Left lobe of liver (tissue), 2 donors: ENCODE measurements around the gene KCNG2. TPM values are rescaled to one million over a fixed set of nuclear protein-coding genes. Genes with fewer than 3 reads are reported as not detected.

ENCODE experiments used
- ATAC-seq: fragments of 200-7000 bp; cut with Tn5 transposase; one replicate; pipeline ENCODE4 v1.9.1; 2020; ENCODE audit warnings: mild to moderate bottlenecking, moderate library complexity
- DNase-seq: peaks from one replicate; pipeline ENCODE4 v3.0.0-alpha.2; 2020; ENCODE audit warnings: low spot score
- total RNA-seq: library from RNA; stranded (reverse); gene quantifications from one replicate; pipeline ENCODE4 v1.2.1, GENCODE V29; 2021
- donor health status: DM: no; HTN: no; CAD: no; lungs with moderate emphysema.
- donor health status: DM: no; HTN: yes; CAD: no.

Gene KCNG2
- total RNA-seq, 1 donor from 2014 or later, result not detected

DNA sequence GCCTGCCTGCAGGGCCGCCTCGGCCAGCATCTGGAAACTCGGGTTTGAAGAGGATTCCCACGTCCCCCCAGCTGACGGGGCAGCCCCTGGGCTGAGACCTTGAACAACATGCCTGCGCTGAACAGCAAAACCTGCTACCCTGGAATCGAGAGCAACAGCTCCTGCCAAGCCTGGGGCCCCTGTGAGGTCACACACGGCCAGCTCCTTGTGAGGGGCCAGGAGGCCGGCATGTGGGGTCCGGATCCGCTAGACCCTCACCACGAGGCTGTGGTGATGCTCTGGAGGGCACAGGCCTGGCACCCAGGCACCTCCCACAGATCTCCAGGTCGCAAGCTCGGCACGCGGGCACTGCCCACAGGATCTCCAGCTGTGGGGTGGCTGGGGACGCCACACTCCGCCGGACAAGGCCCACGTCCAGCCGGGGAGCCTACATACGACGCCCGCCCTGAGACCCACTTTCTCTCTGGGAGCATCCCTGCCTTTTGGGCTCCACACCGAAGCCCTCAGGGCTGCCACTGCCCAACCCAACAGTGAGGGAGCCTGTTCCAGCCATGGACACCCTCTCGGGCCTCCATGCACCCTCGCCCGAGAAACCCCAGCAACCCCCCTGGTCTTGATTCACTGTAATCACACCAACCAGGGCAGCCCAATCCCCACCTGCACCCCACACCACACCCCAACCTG, 119.6 kb downstream of the KCNG2 start:
- peak; percentile 42 for DNase-seq
- no peak for ATAC-seq

DNA sequence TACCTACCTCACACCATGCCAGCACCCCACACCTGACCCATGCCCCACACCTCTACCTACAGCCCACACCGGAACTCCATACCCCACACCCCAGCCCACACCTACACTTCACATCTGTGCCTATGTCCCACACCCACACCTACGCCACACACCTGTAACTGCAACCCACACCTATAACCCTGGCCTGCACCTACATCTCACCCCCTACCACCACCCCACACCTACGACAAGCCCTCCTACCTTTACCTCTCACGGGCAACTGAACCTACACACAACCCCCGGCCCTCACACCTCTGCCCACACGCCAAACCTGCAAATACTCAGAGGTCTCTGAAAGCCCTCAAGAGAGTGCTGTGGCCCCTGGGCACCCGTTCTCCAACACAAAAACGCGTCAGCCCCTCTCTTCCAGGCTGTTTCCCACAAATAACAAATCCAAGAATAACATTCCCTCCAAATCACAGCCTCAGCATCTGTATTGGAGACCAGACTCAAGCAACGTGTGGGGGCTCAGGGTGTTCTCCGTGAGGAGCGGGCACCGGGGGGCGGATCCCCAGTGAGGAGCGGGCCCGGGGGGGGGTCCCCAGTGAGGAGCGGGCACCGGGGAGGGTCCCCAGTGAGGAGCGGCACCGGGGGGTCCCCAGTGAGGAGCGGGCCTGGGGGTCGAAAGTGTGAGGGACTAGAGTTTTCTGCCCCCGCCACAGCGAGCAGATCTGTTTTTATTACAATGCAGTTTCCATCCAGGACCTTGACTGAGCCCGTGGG, 120.3 kb downstream of the KCNG2 start:
- ATAC-seq, result no peak
- peak; percentile 32 for DNase-seq

DNA sequence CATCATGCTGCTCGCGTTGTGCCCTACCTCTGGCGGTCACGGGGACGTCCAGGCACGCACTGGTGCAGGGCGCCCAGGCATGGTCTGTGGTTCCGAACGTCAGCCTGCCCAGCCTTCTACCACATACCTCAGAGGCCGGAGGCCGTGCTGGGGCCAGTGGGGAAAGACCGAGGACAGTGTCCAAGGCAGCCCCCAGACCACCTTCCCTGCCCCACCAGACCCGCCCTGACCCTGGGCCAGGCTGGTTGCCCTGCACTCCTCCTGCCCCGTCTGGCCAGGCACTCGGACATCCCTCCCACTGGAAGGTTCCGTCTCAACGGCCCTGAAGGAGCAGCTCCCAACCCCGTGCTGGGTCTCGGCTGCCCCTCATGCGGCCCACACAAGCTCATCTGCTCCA, 120.9 kb downstream of the KCNG2 start:
- ATAC-seq (peak; percentile 8), DNase-seq (peak; percentile 43)

DNA sequence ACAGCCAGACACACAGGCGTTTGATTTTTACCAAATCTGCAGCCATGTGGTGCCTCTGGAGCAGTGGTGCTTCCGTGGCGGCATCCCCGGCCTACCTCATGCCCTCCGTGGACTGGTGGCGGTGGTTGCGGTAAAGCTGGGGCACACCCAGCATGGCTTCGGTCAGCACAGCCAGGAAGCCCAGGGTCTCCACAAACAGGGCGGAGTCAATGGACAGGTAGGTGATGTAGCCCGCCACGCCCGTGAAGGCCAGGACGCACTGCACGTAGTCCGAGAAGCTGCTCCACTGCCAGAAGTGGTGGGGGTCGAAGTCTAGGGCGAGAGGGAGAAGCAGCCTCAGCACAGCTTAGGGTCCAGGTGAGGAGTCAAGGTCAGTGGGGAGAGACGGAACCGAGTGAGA, 121.4 kb downstream of the KCNG2 start:
- DNase-seq (no peak), ATAC-seq (peak; percentile 5)

DNA sequence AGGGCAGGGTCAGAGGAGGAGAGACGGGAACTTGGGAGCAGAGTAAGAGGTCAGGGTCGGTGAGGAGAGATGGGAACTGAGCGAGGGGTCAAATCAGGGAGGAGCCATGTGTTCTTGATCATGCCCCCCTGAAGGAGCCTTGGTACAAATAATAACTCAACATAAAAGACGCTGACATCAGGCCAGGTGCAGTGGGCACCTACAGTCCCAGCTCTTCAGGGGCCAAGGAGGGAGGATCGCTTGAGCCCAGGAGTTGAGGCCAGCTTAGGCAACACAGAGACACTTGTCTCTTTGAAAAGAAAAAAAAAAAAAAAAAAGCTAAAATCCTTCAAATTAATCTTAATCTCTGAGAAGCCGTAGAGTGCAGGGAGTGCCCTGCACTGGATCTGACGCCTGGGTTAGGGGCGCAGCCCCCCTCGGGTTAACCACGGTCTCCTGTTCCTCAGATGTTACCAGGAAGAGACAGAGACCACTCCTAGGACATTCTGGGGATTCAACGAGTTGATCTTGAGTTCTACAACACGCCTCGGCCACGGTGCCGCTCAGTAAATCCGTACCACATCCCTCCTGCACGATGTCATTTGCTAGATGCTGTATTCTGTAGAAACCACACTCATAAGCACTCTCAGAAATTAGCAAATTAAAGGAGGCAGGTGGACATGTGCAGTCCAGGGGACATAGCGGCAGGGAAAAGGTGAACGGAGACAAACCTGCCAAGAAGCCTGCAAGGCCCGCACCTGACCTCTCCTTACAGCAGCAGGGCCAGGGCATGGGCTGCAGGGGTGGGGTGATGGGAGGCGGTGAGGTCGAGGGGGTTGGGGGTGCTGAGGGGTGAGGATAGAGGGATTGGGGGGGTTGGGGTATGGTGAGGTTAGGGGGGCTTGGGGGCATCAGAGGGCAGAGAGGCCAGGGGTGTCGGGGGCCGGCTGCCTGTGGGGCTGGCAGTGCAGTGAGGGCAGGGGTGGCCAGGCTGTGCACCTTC, 124.5 kb downstream of the KCNG2 start:
- peak; percentile 35 for DNase-seq

DNA sequence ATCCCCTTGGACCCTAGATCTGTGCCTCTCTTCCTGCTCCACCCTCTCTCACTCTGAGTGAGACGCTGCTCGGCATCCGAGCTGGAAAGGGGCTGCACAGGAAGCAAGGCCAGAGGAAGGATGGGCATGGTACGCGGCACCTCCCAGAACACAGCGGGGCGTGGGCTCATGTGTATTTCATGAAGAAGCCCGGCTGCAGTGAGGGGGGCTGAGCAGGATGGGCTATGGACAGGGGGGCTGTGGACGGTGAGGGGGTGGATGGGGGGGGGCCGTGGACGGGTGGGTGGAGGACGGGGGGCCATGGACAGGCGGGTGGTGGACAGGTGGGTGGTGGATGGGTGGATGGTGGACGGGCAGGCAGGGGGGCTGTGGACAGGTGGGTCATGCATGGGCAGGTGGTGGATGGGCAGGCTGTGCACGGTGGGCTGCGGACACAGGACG, 125.3 kb downstream of the KCNG2 start:
- DNase-seq, result peak; percentile 42
- peak; percentile 6 for ATAC-seq

More for the DNA sequence above, 124.5 kb downstream of the KCNG2 start:
- ATAC-seq, result no peak

DNA sequence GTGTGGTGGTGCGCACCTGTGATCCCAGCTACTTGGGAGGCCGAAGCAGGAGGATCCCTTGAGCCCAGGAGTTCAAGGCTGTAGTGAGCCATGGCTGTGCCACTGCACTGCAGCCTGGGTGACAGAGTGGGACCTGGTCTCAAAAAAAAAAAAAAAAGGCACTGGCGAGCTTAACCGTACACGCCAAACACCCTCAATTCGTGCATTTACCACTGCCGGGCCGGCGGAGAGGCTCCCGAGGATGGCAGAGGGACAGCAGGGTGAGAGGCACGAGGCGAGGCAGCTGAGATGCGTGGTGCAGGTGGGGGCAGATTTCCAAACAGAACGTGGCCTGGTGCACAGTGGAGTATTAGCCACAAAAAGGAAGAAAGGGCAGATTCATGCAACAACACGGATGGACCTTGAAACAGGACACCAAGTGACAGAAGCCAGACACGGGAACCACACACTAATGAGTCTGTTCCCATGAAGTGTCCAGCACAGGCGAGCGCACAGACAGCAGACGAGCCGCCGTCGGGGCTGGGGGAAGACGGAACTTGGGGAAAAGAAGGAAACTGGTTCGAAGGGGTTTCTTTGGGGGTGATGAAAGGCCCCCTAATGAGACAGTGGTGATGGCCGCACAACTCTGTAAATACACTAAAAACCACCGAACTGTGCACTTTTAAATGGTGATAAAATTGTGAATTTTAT, 126.3 kb downstream of the KCNG2 start:
- ATAC-seq (no peak), DNase-seq (peak; percentile 37)

DNA sequence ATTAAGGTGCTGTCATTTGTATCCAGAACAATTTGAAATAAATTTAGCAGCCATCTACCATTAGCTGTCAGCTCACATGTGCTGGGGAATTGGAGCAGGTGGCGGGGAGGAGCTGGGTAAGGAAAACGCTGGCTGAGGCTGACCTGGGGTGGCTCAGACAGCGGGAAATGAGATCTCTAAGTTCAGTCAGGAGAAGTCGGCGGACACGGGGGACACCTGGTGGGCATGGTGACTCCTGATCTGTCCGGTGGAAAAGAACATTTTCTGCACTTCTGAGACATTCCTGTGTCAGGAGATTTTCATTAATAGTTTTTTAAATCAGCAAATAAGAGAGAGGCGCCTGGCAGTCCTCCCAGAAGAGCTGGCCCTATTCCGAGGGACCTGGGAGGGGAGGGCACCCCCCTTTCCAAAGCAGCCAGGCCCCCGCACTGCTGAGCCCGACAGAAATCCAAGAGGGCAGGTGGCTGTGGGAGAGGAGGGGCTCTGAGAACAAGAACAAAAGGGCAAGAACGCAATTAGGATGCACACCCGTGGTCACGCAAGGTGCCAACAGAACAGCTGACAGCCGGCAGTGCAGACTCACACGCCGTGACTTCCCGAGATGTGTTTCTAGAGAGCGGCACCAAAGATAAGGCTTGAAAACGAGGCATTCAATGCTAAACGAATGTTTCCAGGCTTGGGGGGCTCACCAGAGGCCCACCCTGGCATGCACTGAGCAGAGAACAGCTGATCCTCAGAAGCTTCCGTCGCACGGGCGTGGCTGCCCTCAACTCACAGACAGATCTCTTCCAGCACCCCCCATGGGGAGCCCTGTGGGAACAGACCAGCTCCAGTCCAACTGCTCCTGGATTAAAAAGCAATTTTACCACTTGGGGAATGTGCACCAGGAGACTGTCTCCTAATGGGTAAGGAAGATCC, 127.3 kb downstream of the KCNG2 start:
- ATAC-seq (peak; percentile 43), DNase-seq (peak; percentile 45)

DNA sequence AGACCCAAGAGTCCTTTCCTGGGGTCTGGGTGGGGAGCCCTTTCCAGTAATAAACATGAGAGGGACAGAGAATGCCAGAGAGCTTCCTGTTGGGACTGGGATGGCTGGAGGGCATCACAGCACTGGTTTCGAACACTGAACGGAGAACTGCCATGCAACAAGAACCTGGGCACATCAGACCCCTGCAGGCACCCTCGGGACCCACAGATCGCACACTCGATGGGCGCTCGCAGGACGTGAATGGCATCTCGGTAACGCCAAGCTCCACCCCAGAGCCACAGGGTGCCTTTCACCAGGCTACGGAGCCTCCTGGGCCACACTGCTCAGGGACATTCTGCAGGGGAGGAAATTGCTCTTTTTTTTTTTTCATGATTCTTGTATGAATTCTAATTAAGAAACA, 128.6 kb downstream of the KCNG2 start:
- DNase-seq (peak; percentile 30), ATAC-seq (no peak)

DNA sequence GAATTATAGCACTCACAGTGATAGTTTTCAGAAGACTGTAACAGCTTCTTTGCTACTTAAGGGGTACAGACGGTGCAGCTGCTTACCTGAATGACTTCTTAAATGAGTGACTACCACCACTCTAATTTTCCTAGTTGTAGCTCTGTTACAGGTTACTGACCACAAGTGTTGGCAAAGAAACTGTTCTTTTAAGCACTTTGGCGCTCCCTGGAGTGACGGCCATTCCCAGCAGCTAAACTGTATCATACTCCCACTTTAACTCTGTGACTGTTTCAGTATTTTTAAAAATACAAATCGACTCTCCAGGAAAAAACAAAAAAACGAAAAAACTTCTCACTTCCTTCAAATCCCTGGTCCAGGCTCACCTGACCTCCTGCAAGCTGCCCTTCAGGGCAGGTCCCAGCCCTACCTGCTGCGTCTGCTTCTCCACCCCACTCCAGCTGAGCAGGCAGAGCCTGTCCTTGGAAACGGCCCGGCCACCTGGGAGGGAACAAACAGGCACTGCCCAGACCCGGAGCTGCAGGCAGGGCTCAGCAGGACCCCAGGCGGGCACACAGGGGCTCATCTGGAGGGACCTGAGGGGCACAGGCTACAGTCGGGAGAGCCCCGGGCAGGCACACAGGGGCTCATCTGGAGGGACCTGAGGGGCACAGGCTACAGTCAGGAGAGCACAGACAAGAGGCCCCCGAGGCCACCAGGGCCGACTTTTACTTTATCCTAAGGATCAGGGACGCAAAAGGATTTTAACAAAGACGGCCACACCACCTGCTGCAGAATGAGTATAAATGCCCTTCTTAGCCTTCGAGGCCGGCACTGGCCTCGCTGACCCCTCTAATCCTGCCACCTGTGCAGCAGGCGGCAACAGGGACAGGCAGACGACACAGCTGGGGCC, 129.2 kb downstream of the KCNG2 start:
- peak; percentile 38 for DNase-seq
- peak; percentile 21 for ATAC-seq

DNA sequence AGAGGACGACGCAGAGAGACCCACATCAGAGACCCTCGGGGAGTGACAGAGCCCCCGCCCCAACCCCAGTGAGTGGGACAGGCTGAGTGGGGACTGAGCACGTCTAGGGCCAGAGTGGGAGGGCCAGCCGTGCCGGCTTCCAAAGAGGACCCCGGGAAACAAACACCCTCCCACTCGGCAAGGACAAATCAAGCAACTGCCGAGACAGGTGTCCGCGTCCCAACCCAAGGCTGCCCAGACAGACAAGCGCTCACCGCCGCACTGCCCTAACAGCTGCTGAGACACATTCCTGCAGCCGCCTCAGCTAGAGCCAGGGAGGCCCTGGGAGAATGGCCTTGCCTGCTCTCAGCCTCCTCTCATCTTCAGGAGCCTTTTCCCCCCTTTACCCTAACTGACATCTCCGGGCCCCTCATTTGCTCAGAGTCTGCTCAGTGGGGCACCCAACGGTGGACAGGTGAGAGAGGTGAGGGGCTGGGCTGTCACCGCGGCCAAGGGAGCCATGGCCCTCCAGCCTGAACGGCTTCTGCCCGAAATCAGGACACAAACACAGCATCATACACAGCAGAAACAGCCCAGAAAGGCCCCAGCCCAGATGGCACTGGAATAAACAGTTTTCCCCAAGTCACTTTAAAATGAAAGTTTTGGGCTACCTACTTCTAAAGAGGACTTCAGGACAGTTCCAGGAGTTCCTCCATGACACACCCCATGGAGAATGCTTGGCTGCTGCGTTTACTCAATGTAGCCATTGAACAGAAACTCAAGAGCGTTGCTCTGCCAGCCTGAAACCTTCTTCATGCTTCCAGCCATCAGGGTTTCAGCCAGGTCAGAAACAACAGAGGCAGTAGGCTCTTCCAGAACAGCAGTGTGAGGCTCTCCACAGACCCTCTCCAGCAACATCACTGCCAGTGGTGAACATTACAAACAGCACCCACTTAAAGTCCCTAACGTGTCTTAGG, 130.1 kb downstream of the KCNG2 start:
- ATAC-seq (no peak), DNase-seq (peak; percentile 37)

DNA sequence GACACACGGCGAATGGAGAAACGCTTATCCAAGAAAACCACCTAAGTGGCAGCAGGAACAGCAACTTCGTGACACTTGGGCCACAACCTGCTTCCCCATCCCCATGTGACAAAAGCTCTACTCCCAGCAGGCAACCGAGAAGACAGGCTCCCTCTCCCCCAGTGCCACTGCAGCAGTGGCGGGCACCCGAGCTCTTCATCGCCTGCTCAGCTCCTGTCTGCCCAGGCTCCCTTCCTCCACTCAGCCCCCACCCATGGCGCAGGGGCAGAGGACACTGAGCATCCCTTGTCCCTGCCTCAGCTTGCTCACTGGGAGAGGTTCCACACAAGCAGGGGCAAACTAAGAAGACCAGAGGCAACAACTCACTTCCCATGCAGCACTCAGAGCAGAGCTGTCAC, 130.8 kb downstream of the KCNG2 start:
- ATAC-seq, result no peak
- peak; percentile 35 for DNase-seq

DNA sequence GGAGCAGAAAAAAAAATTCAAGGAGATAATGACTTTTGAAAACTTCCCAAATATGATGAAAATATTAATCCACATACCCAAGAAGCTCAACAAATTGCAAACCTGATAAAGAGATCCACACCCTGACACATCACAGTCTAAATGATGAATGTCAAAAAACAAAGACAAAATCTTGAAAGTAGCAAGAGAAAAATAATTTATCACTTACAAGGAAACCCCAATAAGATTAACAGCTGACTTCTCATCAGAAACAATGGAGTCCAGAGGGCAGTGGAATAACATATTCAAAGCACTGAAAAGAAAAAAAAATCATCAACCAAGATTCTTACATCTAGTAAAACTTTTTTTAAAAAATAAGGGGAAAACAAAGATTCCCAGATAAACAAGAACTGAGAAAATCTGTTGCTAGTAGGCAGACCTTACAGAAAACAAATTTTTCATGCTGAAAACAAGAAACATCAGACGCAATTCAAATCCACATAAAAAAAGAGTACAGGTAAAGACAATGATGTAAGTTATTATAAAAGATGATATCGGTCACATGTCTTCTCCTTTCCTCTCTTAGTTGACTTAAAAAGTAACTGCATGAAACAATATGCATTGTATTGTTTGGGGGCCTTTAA, 132.4 kb downstream of the KCNG2 start:
- no peak for DNase-seq
- no peak for ATAC-seq

DNA sequence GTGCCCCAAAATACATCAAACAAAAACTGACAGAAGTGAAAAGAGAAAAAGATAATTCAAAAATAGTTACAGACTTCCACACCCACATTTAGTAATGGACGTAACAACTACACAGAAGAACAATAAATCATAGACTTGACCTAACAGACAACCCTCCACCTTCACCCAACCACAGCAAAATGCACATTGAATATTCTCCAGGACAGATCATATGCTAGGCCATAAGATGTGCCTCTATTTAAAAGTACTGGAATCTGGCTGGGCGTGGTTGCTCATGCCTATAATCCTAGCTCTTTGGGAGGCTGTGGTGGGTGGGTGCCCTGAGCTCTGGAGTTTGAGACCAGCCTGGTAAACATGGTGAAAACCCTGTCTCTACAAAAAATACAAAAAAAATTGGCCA, 133.7 kb downstream of the KCNG2 start:
- ATAC-seq, result no peak
- no peak for DNase-seq

DNA sequence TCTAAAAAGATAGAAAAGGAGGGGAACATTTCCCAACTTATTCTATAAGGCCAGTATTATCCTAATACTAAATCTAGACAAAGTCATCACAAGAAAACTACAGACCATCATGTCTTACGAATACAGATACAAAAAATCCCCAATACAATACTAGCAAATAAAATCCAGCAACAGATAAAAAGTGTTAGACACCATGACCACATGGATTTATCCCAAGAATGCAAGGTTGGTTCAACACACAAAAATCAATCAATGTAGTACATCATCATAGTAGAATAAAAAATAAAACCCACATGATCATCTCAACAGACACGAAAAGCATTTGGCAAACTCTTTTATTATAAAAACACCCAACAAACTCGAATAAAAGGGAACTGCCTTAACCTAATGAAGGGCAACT, 135.2 kb downstream of the KCNG2 start:
- ATAC-seq, result no peak
- DNase-seq, result no peak

DNA sequence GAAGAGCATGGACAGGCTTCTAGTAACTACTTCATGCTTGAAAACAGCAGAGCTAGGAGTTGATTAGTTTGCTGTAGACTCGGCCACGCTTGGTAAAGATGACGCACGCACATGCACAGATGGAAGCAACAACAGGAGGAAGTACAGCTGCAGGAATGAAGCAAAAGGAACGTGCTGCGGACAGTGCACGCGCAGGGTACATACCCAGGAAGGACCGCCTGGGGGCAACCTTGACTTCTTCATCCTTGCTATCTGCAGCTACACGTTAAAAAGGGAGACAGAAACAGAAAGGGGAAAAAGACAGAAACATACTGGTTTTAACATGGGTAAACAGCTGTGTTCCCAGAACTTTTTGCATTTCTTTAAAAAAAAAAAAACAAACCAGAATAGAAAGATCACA, 136.0 kb downstream of the KCNG2 start:
- peak; percentile 68 for DNase-seq
- peak; percentile 56 for ATAC-seq
